Astrocyte of the spinal cord (primary cell): Measurements from ENCODE around the gene TSGA10IP.

Experiments
- DNase-seq: peaks from one replicate; pipeline ENCODE4 v3.0.0; 2011; ENCODE audit warnings: low read depth, low spot score
- H3K4me3 ChIP-seq: 2 replicates; pipeline ENCODE4 v1.5.1; 2011; ENCODE audit warnings: low read depth, mild to moderate bottlenecking, low read length, moderate library complexity
- in situ Hi-C: cut with HindIII; loops from 2 replicates; pipeline ENCODE4 v1.10.0; 2017; ENCODE audit warnings: low sequenced_read_pairs
- TF ChIP-seq, protein P1 (sequence below): IDR thresholded peaks from 2 replicates; pipeline ENCODE4 v1.5.1; 2012; ENCODE audit warnings: low read depth, mild to moderate bottlenecking, low read length, inconsistent platforms

Gene TSGA10IP

DNA sequence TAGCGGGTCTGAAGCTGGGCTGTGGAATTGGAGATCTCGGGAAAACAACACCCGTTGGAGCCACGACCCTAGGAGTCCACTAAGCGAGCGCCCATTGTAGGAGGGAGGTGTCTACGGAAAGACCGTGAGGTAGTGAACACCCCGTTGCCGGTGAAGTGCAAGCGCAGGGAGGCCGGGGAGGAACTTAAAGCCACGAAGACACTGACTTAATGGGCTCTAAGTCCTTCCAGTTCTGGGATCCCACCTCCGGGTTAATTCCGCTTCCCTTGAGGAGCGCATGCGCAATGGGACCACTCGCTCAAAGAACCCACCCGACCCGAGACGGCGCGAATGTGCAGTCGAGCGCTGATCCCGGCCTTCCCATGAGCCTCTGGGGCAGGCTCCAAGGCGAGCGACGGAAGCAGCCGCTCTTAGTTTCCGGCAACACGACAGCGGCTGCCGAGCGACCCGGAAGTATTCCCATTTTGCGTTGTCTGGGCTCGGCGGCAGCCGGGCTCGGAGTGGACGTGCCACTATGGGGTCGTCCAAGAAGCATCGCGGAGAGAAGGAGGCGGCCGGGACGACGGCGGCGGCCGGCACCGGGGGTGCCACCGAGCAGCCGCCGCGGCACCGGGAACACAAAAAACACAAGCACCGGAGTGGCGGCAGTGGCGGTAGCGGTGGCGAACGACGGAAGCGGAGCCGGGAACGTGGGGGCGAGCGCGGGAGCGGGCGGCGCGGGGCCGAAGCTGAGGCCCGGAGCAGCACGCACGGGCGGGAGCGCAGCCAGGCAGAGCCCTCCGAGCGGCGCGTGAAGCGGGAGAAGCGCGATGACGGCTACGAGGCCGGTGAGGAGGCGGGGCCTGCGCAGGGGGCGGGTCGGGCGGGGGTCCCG, 16.2 kb downstream of the TSGA10IP start, which contains the start of gene SART1:
Gene SART1, plus strand, starts transcription at position 468 of the 874 bp plus-strand sequence. Its CDS starts 47 bp downstream, at position 515.
- peak within 1 kb of the TSS; percentile 78 for H3K4me3 ChIP-seq
- DNase-seq: peak; percentile 99
- in situ Hi-C loops: no loop called here
- TF ChIP-seq, protein P1, sequence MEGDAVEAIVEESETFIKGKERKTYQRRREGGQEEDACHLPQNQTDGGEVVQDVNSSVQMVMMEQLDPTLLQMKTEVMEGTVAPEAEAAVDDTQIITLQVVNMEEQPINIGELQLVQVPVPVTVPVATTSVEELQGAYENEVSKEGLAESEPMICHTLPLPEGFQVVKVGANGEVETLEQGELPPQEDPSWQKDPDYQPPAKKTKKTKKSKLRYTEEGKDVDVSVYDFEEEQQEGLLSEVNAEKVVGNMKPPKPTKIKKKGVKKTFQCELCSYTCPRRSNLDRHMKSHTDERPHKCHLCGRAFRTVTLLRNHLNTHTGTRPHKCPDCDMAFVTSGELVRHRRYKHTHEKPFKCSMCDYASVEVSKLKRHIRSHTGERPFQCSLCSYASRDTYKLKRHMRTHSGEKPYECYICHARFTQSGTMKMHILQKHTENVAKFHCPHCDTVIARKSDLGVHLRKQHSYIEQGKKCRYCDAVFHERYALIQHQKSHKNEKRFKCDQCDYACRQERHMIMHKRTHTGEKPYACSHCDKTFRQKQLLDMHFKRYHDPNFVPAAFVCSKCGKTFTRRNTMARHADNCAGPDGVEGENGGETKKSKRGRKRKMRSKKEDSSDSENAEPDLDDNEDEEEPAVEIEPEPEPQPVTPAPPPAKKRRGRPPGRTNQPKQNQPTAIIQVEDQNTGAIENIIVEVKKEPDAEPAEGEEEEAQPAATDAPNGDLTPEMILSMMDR: no peak

- TF ChIP-seq, protein P1: no peak
- DNase-seq: no peak
- H3K4me3 ChIP-seq: peak overlapping the region; percentile 78
- in situ Hi-C loops: no loop called here
These were observed 16.9 kb downstream of the TSGA10IP start for GRCh38 chr11:65962141-65962564.

- DNase-seq: no peak
- in situ Hi-C loops: no loop called here
- no peak overlapping the region for H3K4me3 ChIP-seq
- TF ChIP-seq, protein P1: no peak
These were observed 19.6 kb downstream of the TSGA10IP start for GRCh38 chr11:65964906-65965305.

DNA sequence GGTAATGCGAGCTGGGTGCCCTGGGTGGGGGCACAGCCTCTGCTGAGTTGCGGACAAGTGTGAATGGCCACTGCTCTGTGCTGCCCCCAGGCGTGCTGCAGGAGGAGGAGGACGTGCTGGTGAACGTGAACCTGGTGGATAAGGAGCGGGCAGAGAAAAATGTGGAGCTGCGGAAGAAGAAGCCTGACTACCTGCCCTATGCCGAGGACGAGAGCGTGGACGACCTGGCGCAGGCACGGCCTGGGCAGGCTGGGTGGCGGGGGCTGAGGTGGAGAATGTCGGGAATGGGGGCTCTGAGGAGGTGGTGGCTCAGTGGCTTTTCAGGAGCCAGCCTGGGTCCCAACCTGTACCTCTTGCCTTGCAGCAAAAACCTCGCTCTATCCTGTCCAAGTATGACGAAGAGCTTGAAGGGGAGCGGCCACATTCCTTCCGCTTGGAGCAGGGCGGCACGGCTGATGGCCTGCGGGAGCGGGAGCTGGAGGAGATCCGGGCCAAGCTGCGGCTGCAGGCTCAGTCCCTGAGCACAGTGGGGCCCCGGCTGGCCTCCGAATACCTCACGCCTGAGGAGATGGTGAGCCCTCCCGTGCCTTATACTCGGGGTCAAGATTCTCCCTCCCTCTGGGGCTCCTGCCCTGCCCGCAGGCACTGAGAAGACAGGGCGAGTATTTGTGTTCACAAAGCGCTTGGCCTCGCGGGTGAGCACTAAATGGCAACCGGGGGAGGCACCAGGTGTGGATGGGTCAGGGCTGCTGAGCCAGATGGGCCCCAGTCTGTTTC, 20.9 kb downstream of the TSGA10IP start:
- in situ Hi-C loops: no loop called here
- DNase-seq: no peak
- H3K4me3 ChIP-seq: no peak overlapping the region
- TF ChIP-seq, protein P1: no peak

- no peak for DNase-seq
- in situ Hi-C loops: no loop called here
- H3K4me3 ChIP-seq: no peak overlapping the region
- TF ChIP-seq, protein P1: no peak
These were observed 22.2 kb downstream of the TSGA10IP start for GRCh38 chr11:65967329-65967934.
